H1 (cell line): ENCODE data around the gene OXA1L. TPM values are rescaled to one million over a fixed set of nuclear protein-coding genes. Genes with fewer than 3 reads are reported as not detected.
A peak's percentile ranks its signal among the peaks of the same experiment; 100 is the strongest.

Experiments
- CTCF ChIA-PET: fragments of 300-600 bp; sonication (Branson Sonifier 250); formaldehyde crosslinking; loops from one replicate; lab custom pipeline; 2021; ENCODE audit not compliant: partially characterized antibody; lab: Charles Lee
- POLR2A ChIA-PET: fragments of 300-600 bp; sonication (Branson Sonifier 250); formaldehyde crosslinking; loops from one replicate; lab custom pipeline; 2021; ENCODE audit warnings: inconsistent platforms; ENCODE audit not compliant: partially characterized antibody; lab: Charles Lee
- DNase-seq, 2 experiments: peaks; one replicate each; pipeline versions ENCODE4 v3.0.0 to v3.0.0-alpha.2; 2010 to 2022; ENCODE audit warnings: low spot score in 2 of 2, low read depth in 1 of 2, mixed read lengths in 1 of 2
- FAIRE-seq: peaks from 2 replicates; lab custom pipeline; 2011; peaks lifted over from hg19 to GRCh38; lab: Jason Lieb, UNC
- H2AFZ ChIP-seq: 2 replicates; pipeline ENCODE4 v1.8.1; 2012; ENCODE audit warnings: low read length, inconsistent platforms
- H2AK5ac ChIP-seq: 2 replicates; pipeline ENCODE4 v1.6.1; 2013; ENCODE audit warnings: low read depth, low read length
- H2BK120ac ChIP-seq: replicated peaks from 2 replicates; pipeline ENCODE3; 2013; ENCODE audit warnings: low read depth, low read length, inconsistent platforms
- H2BK12ac ChIP-seq: 2 replicates; pipeline ENCODE4 v1.6.1; 2013; ENCODE audit warnings: low read depth, low read length
- H2BK15ac ChIP-seq: 2 replicates; pipeline ENCODE4 v1.6.1; 2013; ENCODE audit warnings: low read length
- H2BK20ac ChIP-seq: 2 replicates; pipeline ENCODE4 v1.6.1; 2013; ENCODE audit warnings: low read length
- H2BK5ac ChIP-seq: 2 replicates; pipeline ENCODE4 v1.6.1; 2013; ENCODE audit warnings: low read depth, low read length
- H3K14ac ChIP-seq: 2 replicates; pipeline ENCODE4 v1.6.1; 2013; ENCODE audit warnings: inconsistent platforms; ENCODE audit not compliant: insufficient read length
- H3K18ac ChIP-seq: 2 replicates; pipeline ENCODE4 v1.6.1; 2013; ENCODE audit warnings: low read length; ENCODE audit errors: extremely low read depth
- H3K23ac ChIP-seq: 2 replicates; pipeline ENCODE4 v1.6.1; 2013; ENCODE audit warnings: inconsistent platforms; ENCODE audit not compliant: insufficient read length
- H3K23me2 ChIP-seq: 2 replicates; pipeline ENCODE4 v1.6.1; 2013; ENCODE audit warnings: low read depth, low read length
- H3K27ac ChIP-seq: 2 replicates; pipeline ENCODE4 v1.6.1; 2011; ENCODE audit warnings: low read depth, low read length, inconsistent platforms
- H3K27me3 ChIP-seq, 4 experiments: replicated peaks in 1 of 4; 1 replicate in 1 of 4; 2 replicates in 3 of 4; pipeline versions ENCODE4 v1.6.1 to v1.8.1; 2011 to 2013; ENCODE audit warnings: low read length in 3 of 4, mild to moderate bottlenecking in 3 of 4, inconsistent platforms in 2 of 4, mixed read lengths in 2 of 4, moderate library complexity in 1 of 4; ENCODE audit not compliant: control insufficient read depth in 3 of 4, insufficient read depth in 3 of 4; ENCODE audit errors: extremely low read depth in 1 of 4
- H3K36me3 ChIP-seq, 4 experiments: 2 replicates each; pipeline versions ENCODE4 v1.6.1 to v1.8.1; 2011 to 2013; ENCODE audit warnings: mild to moderate bottlenecking in 4 of 4, low read length in 3 of 4, moderate library complexity in 2 of 4, control low read depth in 1 of 4, inconsistent platforms in 1 of 4; ENCODE audit not compliant: insufficient read depth in 4 of 4, control insufficient read depth in 2 of 4
- H3K4ac ChIP-seq: replicated peaks from 2 replicates; pipeline ENCODE3; 2013; ENCODE audit warnings: low read length, low read depth, mixed read lengths, inconsistent platforms; ENCODE audit not compliant: insufficient read length
- H3K4me1 ChIP-seq, 4 experiments: replicated peaks in 1 of 4; 1 replicate in 1 of 4; 2 replicates in 3 of 4; pipeline versions ENCODE4 v1.6.1 to v1.8.1; 2011 to 2013; ENCODE audit warnings: low read length in 3 of 4, inconsistent platforms in 2 of 4, mixed read lengths in 1 of 4; ENCODE audit not compliant: insufficient read depth in 4 of 4, control insufficient read depth in 3 of 4
- H3K4me2 ChIP-seq, 2 experiments: 2 replicates each; pipeline versions ENCODE4 v1.6.1 to v1.8.1; 2011 to 2013; ENCODE audit warnings: low read depth in 2 of 2, low read length in 2 of 2, control low read depth in 1 of 2, inconsistent platforms in 1 of 2, mild to moderate bottlenecking in 1 of 2; ENCODE audit not compliant: insufficient read depth in 1 of 2
- H3K4me3 ChIP-seq, 4 experiments: fragments of 200-600, 300-600 bp in 1 of 4; sonication (generic), shearing (Covaris generic), sonication (Bioruptor Twin) in 1 of 4; 2 replicates each; pipeline versions ENCODE4 v1.5.1 to v1.8.1; 2011 to 2016; ENCODE audit warnings: low read length in 4 of 4, low read depth in 3 of 4, control low read depth in 2 of 4, inconsistent platforms in 2 of 4, mild to moderate bottlenecking in 2 of 4, mixed read lengths in 1 of 4, moderate library complexity in 1 of 4; ENCODE audit not compliant: insufficient read depth in 2 of 4; ENCODE audit errors: extremely low read depth in 1 of 4
- H3K56ac ChIP-seq: replicated peaks from 2 replicates; pipeline ENCODE3; 2013; ENCODE audit warnings: low read depth, mild to moderate bottlenecking, mixed read lengths, low read length, inconsistent platforms; ENCODE audit not compliant: insufficient read length
- H3K79me1 ChIP-seq: 2 replicates; pipeline ENCODE4 v1.6.1; 2013; ENCODE audit warnings: low read depth, low read length, control low read depth
- H3K79me2 ChIP-seq, 2 experiments: 2 replicates each; pipeline versions ENCODE4 v1.6.1 to v1.8.1; 2012 to 2013; ENCODE audit warnings: low read length in 2 of 2, mild to moderate bottlenecking in 2 of 2, inconsistent platforms in 1 of 2; ENCODE audit not compliant: insufficient read depth in 2 of 2, control insufficient read depth in 1 of 2
- H3K9ac ChIP-seq, 4 experiments: replicated peaks in 1 of 4; 1 replicate in 1 of 4; 2 replicates in 3 of 4; pipeline versions ENCODE4 v1.6.1 to v1.8.1; 2011 to 2013; ENCODE audit warnings: low read depth in 3 of 4, low read length in 3 of 4, control low read depth in 2 of 4, mild to moderate bottlenecking in 2 of 4, moderate library complexity in 2 of 4, inconsistent platforms in 1 of 4; ENCODE audit errors: extremely low read depth in 1 of 4
- H3K9me3 ChIP-seq, 2 experiments: 2 replicates each; pipeline versions ENCODE4 v1.6.1 to v1.8.1; 2012 to 2013; ENCODE audit warnings: mild to moderate bottlenecking in 2 of 2, moderate library complexity in 2 of 2, control low read depth in 1 of 2, inconsistent platforms in 1 of 2, low read depth in 1 of 2, low read length in 1 of 2, mixed read lengths in 1 of 2; ENCODE audit not compliant: insufficient read depth in 2 of 2
- H4K20me1 ChIP-seq, 2 experiments: replicated peaks in 1 of 2; 2 replicates each; pipeline versions ENCODE3 to v1.8.1; 2011 to 2013; ENCODE audit warnings: inconsistent platforms in 2 of 2, low read length in 2 of 2, mild to moderate bottlenecking in 1 of 2; ENCODE audit not compliant: insufficient read depth in 2 of 2, control insufficient read depth in 1 of 2
- H4K5ac ChIP-seq: 2 replicates; pipeline ENCODE4 v1.6.1; 2013; ENCODE audit warnings: low read length, low read depth, mixed read lengths, inconsistent platforms; ENCODE audit not compliant: insufficient read length
- H4K8ac ChIP-seq: 2 replicates; pipeline ENCODE4 v1.8.0; 2013; ENCODE audit warnings: mild to moderate bottlenecking, moderate library complexity, low read length, inconsistent platforms; ENCODE audit not compliant: insufficient read depth; ENCODE audit errors: extremely low read depth
- H4K91ac ChIP-seq: replicated peaks from 2 replicates; pipeline ENCODE3; 2013; ENCODE audit warnings: low read length, mixed read lengths, inconsistent platforms; ENCODE audit not compliant: insufficient read length
- CREB1 ChIP-seq: IDR thresholded peaks from 2 replicates; pipeline ENCODE4 v1.6.1; 2012; ENCODE audit warnings: inconsistent platforms
- HDAC2 ChIP-seq, 2 experiments: fragments of 300-600 bp in 1 of 2; sonication (generic) in 1 of 2; IDR thresholded peaks; 2 replicates each; pipeline ENCODE4 v1.6.1; 2011 to 2012; ENCODE audit warnings: low read depth in 2 of 2, low read length in 2 of 2, mild to moderate bottlenecking in 2 of 2, moderate library complexity in 2 of 2, borderline replicate concordance in 1 of 2, inconsistent platforms in 1 of 2
- KDM4A ChIP-seq: IDR thresholded peaks from one replicate; pipeline ENCODE4 v1.7.1; 2012; ENCODE audit warnings: low read depth, mild to moderate bottlenecking, moderate library complexity, low read length, inconsistent platforms; ENCODE audit not compliant: severe bottlenecking
- NRF1 ChIP-seq: IDR thresholded peaks from 2 replicates; pipeline ENCODE4 v1.6.1; 2011; ENCODE audit warnings: mild to moderate bottlenecking, low read depth, low read length, improper control_type of control experiment
- TAF1 ChIP-seq: IDR thresholded peaks from 2 replicates; pipeline ENCODE4 v1.6.1; 2011; ENCODE audit warnings: mild to moderate bottlenecking, low read depth, low read length
- WGBS, 2 experiments: shearing (Covaris generic) in 1 of 2; methylation state at CpG; one replicate each; pipeline versions ENCODE4 v1.1.6 to v1.1.7; 2013 to 2015; ENCODE audit warnings: low lambda C conversion rate in 2 of 2, mixed read lengths in 2 of 2, inconsistent platforms in 1 of 2, low coverage in 1 of 2, missing lambda C conversion rate in 1 of 2; ENCODE audit not compliant: insufficient replicate concordance in 2 of 2, insufficient coverage in 1 of 2, insufficient read length in 1 of 2; ENCODE audit errors: extremely low coverage in 1 of 2, missing lambda C conversion rate in 1 of 2; 5-methylcytosine and 5-hydroxymethylcytosine counted together
- polyA plus RNA-seq, 7 experiments: library from polyadenylated mRNA; depleted of rRNA in 3 of 7; stranded (reverse) in 5 of 7; unstranded in 2 of 7; fragments of >200 nt in 5 of 7; fragments of 200-250 nt in 2 of 7; gene quantifications; 1 replicate in 5 of 7; 2 replicates in 1 of 7; 4 replicates in 1 of 7; pipeline versions ENCODE4 v1.2.1 to v1.2.3, GENCODE V29; 2011 to 2013; ENCODE audit warnings: missing spikeins in 2 of 7, mixed read lengths in 2 of 7
- total RNA-seq: library from RNA; stranded (reverse); fragmentation: NEBNext Ultra II Directional; extraction: Animal tissue kit (Norgen Biotek cat#: 25700); gene quantifications from 2 replicates; pipeline ENCODE4 v1.2.1, GENCODE V29; 2021

Gene OXA1L
- total and polyA plus RNA-seq, 2 of the 8 experiments (the other 6 are each of a cell fraction or from before 2014, with no cell fraction given): 125 to 199 TPM

DNA sequence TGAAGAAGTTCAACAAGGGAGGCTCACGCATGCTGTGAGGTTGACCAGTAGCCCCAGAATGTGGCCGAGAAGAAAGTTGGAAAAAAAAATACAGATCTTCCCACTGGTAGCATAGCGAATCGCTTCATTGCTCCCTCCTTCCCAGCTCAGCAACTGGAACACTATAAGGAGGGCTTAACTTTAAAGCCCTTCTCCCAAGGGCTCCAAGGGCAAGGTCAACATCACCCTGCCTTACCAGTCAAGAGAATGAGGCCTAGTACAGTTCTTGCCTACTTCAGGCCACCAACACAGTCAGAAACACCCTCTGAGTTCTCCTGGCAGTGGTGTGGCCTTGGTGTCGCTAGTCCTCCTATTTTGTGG is 14.4 kb downstream of the OXA1L start:
- Histone ChIP-seq H3K27me3 (no peaks in the 10 kb centered on the region), H2BK120ac (no peak overlapping the region), H3K4me3 (no peak overlapping the region), H3K4me2 (no peak overlapping the region), H3K79me2 (no peaks in the 10 kb centered on the region), H2AK5ac (no peak overlapping the region), H2BK12ac (0 out of 2 replicates have a peak overlapping the region, but pooled peaks have one; percentile 23), H3K4me1 (no peaks in the 10 kb centered on the region; a peak in 1 of 7 replicates), H3K18ac (no peak overlapping the region), H4K5ac (no peak overlapping the region), H4K8ac (no peak overlapping the region), H4K20me1 (no peaks in the 10 kb centered on the region), H4K91ac (no peak overlapping the region), H3K79me1 (no peaks in the 10 kb centered on the region), H3K14ac (no peak overlapping the region), H3K9ac (no peak overlapping the region), H3K23ac (no peak overlapping the region), H2AFZ (no peak overlapping the region), H3K56ac (no peak overlapping the region), H3K4ac (no peak overlapping the region), H3K27ac (no peak overlapping the region), H2BK20ac (no peak overlapping the region), H3K23me2 (no peaks in the 10 kb centered on the region), H2BK5ac (peak overlapping the region; percentile 26; the same call in 1 of the 2 replicates), H3K9me3 (no peaks in the 10 kb centered on the region), H2BK15ac (no peak overlapping the region), H3K36me3 (no peaks in the 10 kb centered on the region)
- 88% methylated on average over 5 of the region's 5 CpGs; no CpG with 5 or more reads in 1 of the 2 experiments for WGBS, 2 experiments
- no peak for FAIRE-seq
- CTCF ChIA-PET: interaction anchor here (0.8 to 3.0 kb wide), 9 partner anchors 13 to 221 kb away, joined by 3 to 13 read pairs (median 5); partner anchors contain the start of gene MRPL52
- DNase-seq: no peak
- POLR2A ChIA-PET: interaction anchor here (0.6 to 1.2 kb wide), 3 partner anchors 32 to 195 kb away, joined by 3 to 4 read pairs (median 3); no protein-coding TSS in a partner anchor
- no peak for TF ChIP-seq TAF1
- TF ChIP-seq NRF1: no peak
- TF ChIP-seq HDAC2 (IDR thresholded peaks at IDR 0.05; ENCODE audit: borderline replicate concordance in 1 of 2, low read depth in 2 of 2, low read length in 2 of 2): no peak
- no peak for TF ChIP-seq KDM4A
- TF ChIP-seq CREB1: no peak
